ENCODE measurements around the gene OGDH.
"Not testable (repeated sequence)": the region's sequence is repeated elsewhere in the genome, so short reads cannot be mapped to it uniquely, and the experiment has no call there.

The OGDH gene

GRCh38 chr7:44673324-44673723 lies 66.9 kb downstream of the OGDH start:
- no peak for ATAC-seq

DNA sequence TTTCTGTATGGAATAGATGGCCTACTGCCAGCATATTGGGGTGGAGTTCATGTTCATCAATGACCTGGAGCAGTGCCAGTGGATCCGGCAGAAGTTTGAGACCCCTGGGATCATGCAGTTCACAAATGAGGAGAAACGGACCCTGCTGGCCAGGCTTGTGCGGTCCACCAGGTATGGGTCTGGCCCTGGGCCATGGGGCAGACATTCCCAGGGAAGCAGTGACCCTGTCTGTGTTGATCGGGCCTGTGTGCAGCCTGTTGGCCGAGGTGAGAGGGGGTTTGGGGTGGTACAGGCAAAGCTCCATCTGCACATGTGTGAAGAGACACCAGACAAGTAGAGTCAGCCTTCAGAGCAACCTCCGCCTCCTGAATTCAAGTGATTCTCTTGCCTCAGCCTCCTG lies 67.3 kb downstream of the OGDH start:
- ATAC-seq (peak; percentile 19), DNase-seq (no peak)

More at GRCh38 chr7:44673324-44673723, 66.9 kb downstream of the OGDH start:
- no peak for DNase-seq

DNA sequence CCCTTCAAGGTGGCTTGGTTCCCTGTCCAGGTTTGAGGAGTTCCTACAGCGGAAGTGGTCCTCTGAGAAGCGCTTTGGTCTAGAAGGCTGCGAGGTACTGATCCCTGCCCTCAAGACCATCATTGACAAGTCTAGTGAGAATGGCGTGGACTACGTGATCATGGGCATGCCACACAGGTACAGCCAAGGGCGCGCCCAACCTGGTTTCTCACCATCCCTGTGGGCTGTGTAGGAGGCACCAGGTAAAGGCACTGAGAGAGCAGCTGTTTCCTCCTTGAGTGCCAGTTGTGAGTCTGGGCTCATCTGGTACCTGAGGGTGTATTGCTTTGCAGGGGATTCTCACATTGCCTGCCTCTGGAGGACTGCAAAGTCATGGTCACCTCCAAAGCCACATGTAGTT lies 68.0 kb downstream of the OGDH start:
- ATAC-seq (no peak), DNase-seq (no peak)

GRCh38 chr7:44676776-44677175 lies 70.3 kb downstream of the OGDH start:
- no peak for ATAC-seq

GRCh38 chr7:44678101-44678470 lies 71.7 kb downstream of the OGDH start:
- DNase-seq = no peak
- no peak for ATAC-seq

More at GRCh38 chr7:44676776-44677175, 70.3 kb downstream of the OGDH start:
- no peak for DNase-seq

- ATAC-seq (no peak), DNase-seq (no peak)
Observed at GRCh38 chr7:44678471-44679179, 72.2 kb downstream of the OGDH start.

DNA sequence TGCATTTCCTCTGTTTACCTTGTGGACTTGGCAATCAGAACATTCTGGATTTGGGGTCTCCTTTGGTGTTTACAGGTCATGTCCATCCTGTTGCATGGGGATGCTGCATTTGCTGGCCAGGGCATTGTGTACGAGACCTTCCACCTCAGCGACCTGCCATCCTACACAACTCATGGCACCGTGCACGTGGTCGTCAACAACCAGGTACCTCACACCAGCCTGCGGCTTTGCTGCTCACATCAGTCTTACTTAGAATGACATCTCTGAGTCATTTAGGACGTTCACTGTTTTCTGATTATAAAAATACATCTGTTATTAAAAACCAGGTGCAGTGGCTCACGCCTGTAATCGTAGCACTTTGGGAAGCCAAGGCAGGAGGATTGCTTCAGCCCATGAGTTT lies 75.2 kb downstream of the OGDH start:
- ATAC-seq = no peak

GRCh38 chr7:44685723-44686122 lies 79.3 kb downstream of the OGDH start:
- ATAC-seq (no peak), DNase-seq (no peak)

More for the DNA sequence above, 75.2 kb downstream of the OGDH start:
- DNase-seq = no peak

GRCh38 chr7:44689427-44689826 lies 83.0 kb downstream of the OGDH start:
- ATAC-seq (no peak), DNase-seq (no peak)

- ATAC-seq (no peak), DNase-seq (no peak)
Observed at GRCh38 chr7:44693641-44694313, 87.3 kb downstream of the OGDH start.

DNA sequence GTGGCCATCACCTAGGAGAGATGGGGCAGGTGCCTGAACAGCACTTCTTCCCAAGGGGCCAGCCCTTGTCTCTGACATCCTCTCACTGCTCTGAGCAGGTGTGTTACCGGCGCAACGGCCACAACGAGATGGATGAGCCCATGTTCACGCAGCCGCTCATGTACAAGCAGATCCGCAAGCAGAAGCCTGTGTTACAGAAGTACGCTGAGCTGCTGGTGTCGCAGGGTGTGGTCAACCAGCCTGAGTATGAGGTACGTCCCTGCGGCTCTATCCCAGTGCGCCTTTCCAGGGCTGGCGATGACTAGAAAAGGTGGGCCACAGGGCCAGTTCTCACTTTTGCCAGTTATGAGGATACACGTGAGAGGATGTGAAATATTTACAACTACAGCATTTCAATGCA lies 87.9 kb downstream of the OGDH start:
- ATAC-seq (no peak), DNase-seq (no peak)

DNA sequence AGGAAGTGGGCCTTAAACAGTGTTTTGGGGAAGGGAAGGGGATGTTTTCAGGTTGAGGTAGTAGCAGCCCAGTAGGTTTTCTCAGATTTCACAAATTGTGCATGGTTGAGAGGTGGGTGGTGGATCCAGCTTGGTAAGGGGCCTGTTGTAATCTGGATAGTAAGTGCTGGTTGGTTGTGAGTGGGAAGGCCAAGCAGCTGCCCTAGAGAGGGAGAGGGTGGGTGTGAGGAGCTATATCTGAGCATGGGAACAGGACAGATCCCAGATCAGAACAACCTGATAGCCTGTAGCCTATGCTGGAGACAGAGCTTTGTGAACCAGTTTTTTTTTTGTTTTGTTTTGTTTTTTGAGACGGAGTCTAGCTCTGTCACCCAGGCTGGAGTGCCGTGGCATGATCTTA lies 88.3 kb downstream of the OGDH start:
- DNase-seq (no peak), ATAC-seq (no peak)

GRCh38 chr7:44695756-44696155 lies 89.3 kb downstream of the OGDH start:
- ATAC-seq (no peak), DNase-seq (no peak)

DNA sequence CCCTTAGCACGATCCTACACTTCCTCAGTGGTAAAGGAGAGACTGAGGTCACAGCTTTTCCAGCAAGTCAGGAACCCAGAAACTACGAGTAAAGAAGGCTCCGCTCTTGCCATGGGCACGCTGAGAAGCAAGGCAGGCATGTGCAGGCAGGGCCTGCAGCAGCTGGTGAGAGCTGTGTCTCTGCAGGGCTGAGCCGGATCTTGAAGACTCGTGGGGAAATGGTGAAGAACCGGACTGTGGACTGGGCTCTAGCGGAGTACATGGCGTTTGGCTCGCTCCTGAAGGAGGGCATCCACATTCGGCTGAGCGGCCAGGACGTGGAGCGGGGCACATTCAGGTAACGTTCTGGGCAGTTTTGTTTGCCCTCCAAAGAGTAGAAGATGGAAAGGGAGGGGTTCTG lies 90.3 kb downstream of the OGDH start:
- no peak for DNase-seq
- no peak for ATAC-seq

GRCh38 chr7:44697136-44698045 lies 91.0 kb downstream of the OGDH start:
- no peak for ATAC-seq
- no peak for DNase-seq

DNA sequence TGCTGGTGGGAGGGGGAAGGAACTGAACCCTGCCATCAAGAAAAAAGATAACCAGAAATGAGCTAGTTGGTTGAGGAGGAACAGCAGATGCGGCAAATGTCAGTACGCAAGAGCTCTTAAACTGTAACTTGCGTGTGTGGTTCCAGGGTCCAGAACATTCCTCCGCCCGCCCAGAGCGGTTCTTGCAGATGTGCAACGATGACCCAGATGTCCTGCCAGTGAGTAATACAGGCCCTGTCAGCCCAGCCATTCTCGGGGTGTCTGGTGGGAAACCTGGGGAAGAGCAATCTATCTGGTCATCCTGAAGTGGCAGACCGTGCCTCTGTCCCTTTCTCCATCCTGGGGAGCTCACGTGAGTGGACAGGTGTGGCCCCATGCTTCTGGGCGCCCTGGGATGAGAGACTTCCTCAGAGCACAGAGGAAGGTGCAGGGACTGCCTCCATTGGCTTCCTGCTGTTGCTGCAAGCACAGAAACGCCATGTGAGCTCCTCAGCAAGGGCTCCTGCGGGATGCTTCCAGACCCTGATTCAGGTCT lies 91.7 kb downstream of the OGDH start:
- no peak for ATAC-seq

DNA sequence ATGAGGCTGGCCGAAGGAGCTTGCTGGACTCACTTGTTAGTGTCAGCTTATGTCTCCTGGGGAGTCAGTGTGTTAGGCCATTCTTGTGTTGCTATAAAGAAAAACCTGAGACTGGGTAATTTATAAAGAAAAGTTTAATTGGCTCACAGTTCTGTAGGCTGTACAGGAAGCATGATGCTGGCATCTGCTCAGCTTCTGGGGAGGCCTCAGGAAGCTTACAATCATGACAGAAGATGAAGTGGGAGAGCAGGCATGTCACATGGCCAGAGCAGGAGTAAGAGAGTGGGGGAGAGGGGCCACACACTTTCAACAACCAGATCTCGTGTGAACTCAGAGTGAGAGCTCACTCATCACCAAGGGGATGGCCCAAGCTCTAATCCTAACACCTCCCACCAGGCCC lies 93.2 kb downstream of the OGDH start:
- not testable (repeated sequence) for DNase-seq, ATAC-seq

More for the DNA sequence above, 91.7 kb downstream of the OGDH start:
- no peak for DNase-seq

GRCh38 chr7:44700322-44700721 lies 93.9 kb downstream of the OGDH start:
- no peak for DNase-seq
- ATAC-seq = no peak

DNA sequence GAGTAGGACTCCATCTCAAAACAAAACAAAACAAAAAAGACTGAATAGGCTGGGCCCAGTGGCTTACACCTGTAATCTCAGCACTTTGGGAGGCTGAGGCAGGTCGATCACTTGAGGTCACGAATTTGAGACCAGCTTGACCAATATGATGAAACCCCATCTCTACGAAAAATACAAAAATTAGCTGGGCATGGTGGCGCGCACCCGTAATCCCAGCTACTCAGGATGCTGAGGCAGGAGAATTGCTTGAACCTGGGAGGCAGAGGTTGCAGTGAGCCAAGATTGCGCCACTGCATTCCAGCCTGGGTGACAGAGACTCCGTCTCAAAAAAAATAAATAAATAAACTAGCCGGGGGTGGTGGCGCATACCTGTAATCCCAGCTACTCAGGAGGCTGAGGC lies 97.0 kb downstream of the OGDH start:
- not testable (repeated sequence) for DNase-seq, ATAC-seq

- DNase-seq (no peak), ATAC-seq (no peak)
Observed at GRCh38 chr7:44703921-44704320, 97.5 kb downstream of the OGDH start.

GRCh38 chr7:44705434-44705833 lies 99.0 kb downstream of the OGDH start:
- DNase-seq = no peak

DNA sequence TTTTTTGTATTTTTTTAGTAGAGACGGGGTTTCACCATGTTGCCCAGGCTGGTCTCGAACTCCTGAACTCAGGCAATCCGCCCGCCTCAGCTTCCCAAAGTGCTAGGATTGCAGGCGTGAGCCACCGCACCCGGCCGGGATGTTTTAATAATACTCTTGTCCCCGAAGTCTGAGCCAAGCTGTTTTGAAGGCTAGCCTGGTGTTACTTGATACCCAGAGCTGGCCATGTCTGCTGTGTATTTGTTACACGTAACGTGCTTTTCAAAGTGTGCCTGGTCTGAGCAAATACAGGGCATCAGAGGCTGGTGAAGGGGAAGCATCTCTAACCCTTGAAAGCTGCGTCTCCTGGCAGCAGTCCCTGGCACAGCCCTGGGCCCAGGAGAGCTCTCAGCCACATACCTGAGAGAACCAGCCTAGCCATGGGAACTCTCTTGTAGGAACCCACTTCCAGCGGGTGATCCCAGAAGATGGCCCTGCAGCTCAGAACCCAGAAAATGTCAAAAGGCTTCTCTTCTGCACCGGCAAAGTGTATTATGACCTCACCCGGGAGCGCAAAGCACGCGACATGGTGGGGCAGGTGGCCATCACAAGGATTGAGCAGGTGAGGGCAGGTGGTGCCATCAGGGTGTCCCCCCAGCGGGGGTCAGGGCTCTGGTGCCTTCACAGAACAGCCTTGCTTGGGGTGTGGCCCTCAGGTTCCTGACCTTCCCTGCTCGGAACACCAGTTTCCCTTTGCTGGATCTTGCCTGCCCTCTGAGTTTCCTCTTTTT lies 100.5 kb downstream of the OGDH start:
- DNase-seq (no peak), ATAC-seq (no peak)

More at GRCh38 chr7:44705434-44705833, 99.0 kb downstream of the OGDH start:
- no peak for ATAC-seq
